HG02852 (cell line): ENCODE measurements around the gene CEACAM16.
A peak's percentile ranks its signal among the peaks of the same experiment; 100 is the strongest.

Experiments used
- ATAC-seq: cut with Tn5 transposase; IDR thresholded peaks from one replicate; pipeline ENCODE4 v1.9.1; 2021; ENCODE audit warnings: mild to moderate bottlenecking, moderate library complexity; ENCODE audit not compliant: unreplicated experiment

CEACAM16 gene

DNA sequence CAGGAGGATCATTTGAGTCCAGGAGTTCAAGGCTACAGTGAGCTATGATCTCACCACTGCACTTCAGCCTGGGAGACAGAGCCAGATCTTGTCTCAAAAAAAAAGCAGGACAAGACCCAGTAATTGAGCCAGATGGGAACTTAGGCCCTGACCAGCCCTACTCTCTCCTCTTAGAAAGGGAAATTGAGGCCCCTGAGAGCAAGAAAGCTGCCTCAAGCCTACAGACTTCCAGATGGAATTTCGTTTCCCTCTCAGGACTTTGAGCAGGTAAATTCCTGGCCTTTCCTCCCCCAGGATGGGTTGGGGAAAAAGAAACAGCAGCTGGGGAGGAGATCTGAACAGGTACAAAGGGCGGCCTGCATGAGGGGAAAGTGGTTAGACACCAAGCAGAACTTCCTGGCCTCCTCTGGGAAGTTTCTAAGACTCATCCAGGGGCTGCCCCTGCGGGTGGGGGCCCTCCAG is 46.0 kb downstream of the CEACAM16 start:
- ATAC-seq = no peak

DNA sequence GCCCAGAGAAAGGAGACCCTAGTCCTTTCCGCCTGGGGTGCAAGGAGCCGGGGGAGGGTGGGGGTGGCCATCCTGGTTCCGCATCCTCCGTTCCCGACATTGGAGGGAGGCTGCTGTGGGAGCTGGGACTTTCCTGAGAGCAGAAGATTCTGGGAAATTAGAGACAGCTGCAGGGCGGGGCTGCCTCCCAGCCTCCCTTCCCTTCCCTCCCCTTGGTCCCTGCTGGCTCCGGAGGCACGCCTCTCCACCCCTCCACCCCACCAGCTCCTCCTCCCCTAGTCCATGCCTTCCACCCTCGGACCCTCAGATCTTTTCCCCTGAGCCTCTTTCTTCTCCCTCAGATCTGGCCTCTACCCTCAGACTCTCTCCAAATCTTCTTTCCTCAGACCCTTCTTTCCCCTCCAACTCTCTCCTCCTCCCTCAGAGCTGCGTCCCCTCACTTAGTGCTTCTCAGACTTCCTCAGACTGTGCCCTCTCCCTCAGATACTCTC is 46.4 kb downstream of the CEACAM16 start:
- ATAC-seq = no peak

DNA sequence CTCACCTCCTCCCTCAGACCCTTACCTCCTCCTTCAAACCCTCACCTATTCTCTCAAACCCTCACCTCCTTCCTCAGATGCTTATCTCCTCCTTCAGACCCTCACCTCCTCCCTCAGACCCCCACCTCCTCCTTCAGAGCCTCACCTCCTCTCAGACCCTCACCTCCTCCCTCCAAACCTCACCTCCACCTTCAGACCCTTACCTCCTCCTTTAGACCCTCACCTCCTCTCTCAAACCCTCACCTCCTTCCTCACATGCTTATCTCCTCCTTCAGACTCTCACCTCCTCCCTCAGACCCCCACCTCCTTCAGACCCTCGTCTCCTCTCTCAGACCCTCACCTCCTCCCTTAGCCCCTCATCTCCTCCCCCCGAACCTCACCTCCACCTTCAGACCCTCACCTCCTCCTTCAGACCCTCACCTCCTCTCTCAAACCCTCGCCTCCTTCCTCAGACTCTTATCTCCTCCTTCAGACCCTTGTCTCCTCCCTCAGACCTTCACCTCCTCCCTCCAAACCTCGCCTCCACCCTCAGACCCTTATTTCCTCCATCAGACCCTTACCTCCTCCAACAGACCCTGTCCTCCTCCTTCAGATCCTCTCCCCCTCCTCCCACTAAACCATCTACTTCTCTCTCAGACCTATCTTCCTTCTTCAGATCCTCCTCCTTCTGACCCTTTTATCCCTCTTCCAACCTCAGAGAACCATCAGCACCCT is 47.1 kb downstream of the CEACAM16 start:
- no peak for ATAC-seq

DNA sequence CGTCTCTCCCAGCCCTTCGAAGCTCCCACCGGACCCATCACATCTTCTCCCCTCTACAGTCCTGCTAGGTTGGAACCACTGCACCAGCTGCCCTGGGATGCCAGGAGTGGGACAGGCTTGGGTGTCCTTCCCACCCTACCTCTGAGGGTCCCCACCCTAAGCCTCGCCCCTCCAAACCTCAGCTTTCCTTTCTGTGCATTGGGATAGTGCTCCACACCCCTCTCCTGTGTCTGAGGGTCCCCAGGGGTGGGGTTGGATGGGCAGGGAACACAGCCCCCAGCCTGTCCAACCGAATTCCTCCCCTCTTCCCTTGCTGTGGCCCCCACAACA is 47.6 kb downstream of the CEACAM16 start:
- ATAC-seq = no peak

DNA sequence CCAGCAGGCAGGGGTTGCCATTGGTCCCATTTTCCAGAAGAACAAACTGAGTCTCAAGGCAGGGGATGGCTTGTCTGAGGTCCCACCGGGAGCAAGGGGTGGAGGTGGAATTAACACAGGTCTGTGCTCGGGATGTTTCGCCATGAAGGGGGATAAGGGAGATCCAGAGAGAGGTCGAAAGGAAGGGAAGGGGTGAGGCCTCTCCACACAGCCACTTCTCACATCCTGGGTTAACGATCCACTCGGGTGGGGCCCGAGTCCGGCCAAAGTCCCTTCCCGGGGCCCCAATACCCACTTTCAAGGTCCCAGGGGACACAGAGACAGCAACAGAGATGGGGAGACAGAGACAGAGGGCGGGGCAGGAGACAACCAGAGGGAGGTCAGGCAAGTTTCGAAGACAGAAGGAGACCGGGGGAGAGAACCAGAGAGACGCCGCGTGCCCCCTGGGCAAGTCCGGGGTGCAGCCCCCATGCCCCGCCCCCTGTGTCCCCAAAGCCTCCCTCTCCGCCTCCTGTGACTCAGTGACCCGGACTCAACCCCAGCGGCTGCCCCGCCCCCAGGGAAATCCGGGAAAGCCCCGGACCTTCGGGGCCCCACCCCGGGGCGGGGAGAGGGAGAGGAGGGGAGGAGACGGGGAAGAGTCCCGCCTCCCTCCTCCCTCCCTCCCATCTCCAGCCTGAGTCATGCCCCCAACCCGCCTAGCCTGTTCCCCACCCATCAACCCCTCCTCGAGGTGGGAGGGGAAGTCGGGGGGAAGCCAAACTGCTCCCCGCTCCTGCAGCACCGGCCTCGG is 48.2 kb downstream of the CEACAM16 start:
- no peak for ATAC-seq

DNA sequence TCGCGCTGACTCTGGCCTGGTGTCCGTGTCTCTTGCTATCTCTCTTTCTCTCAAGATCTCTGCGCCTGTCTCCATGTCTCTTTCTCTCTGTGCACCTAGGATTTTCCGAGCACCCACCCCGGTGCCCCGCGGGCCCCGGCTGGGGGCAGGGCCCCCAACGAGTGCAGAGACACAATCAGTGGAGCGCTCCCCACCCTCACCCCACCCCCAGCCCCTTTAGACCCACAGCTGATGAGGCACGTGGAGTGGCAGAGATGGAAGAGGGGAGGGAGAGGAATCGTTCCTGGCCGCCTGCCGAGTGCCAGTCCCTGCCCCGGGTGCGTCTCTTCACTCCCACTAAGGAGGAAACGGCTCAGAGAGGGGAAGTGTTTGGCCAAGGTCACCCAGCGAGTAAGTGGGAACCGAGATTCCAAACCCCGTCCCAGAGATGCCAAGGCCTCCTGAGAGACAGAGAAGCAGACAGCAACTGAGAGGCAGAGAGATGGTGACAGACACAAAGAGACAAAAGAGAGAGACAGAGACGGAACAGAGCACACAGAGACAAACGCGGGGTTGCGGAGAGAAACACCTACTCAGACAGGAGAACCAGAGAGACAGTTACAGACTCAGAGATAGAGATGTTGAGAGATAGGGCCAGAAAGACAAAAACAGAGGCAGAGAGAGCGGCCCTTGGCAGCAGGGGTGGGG is 48.9 kb downstream of the CEACAM16 start:
- ATAC-seq = peak; percentile 29

DNA sequence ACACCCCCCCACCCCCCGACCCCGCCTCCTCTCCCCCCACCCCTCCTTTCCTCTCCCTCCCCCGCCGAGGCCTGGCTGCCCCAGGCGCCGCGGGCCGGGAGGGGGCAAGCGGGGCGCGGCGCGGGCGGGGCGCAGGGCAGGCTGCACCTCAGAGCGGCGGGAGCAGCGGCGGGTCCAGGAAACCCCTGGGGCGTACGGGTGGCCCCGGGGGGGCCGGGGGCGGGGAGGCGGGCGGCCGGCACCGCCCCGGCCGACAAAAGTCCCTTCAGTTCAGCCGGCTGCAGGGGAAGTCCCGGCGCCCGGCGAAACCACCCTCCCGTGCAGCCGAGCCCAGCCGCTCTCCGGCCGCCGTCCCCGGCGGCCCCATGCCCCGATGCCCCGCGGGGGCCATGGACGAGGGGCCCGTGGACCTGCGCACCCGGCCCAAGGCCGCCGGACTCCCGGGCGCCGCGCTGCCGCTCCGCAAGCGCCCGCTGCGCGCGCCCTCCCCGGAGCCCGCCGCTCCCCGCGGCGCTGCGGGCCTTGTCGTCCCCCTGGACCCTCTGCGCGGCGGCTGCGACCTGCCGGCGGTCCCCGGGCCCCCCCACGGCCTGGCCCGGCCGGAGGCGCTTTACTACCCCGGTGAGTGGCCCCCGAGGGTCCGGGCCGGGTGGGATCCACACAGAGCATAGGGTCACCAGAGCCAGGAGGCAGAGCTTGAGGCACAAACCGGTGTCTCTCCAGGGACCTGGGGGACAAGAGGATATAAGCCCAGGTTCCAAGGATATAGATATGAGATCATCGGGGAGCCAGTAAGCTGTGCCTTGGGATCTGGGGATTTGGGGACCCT is 49.7 kb downstream of the CEACAM16 start, which contains the start of gene BCL3:
Gene BCL3, plus strand, starts transcription at position 283 of the 829 bp plus-strand sequence. Its CDS starts 83 bp downstream, at position 366.
- ATAC-seq = peak; percentile 31

DNA sequence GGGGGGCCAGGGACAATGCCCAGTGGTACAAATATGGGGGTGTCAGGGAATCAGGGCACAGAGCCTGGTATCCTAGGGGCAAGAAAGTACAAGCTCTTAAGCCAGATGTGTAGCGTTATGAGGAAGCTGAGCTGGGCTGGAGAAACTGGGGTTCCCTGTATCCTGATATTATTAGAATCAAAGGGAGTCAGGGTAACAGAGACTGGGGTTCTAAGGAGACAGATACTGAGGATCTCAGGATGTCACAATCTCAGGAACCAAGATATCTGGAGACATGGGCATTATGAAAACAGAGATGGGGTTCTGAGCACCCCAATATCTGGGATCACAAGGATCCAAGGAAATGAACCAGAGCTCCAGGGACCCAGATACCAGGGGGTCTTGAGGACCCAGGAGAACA is 50.3 kb downstream of the CEACAM16 start:
- no peak for ATAC-seq

DNA sequence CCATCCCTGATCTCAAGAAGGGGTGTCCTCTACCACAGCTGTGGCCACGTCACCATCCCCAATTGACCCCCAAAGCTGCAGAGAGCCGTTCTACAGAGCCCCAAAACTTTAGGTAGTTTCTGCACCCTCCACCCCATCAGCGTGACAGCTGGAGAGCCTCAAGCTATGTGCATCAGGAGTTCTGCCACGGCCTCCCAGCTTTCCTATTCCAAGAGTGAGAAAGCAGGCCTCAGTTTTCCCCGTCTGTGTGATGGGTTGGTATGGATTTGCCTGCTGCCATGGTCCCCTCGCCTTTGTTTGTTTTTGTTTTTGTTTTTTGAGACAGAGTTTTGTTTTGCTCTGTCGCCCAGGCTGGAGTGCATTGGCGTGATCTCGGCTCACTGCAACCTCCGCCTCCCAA is 51.0 kb downstream of the CEACAM16 start:
- no peak for ATAC-seq

DNA sequence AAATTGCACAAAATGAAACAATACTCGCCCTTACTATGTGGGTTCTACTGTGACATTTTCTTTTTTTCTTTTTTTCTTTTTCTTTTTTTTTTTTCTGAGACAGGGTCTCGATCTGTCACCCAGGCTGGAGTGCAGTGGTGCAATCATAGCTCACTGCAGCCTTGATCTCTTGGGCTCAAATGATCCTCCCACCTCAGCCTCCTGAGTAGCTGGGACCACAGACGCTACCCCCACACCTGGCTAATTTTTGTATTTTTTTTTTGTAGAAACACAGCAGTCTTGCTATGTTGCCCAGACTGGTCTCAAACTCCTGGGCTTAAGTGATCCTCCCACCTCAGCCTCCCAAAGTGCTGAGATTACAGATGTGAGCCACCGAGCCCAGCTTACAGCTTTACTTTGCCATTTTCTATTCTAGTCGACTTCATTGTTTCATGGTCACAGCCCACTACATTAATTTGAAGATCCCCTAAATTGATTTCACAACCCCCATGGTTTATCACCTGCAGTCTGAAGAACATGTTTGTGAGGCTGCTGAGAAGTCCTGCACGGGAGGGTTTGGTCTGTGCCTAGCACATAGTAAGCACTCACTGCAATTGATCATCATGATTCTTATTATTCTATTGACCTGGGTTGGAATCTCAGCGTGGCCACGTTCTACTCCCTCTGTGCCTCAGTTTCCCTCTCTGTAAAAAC is 53.3 kb downstream of the CEACAM16 start:
- no peak for ATAC-seq

DNA sequence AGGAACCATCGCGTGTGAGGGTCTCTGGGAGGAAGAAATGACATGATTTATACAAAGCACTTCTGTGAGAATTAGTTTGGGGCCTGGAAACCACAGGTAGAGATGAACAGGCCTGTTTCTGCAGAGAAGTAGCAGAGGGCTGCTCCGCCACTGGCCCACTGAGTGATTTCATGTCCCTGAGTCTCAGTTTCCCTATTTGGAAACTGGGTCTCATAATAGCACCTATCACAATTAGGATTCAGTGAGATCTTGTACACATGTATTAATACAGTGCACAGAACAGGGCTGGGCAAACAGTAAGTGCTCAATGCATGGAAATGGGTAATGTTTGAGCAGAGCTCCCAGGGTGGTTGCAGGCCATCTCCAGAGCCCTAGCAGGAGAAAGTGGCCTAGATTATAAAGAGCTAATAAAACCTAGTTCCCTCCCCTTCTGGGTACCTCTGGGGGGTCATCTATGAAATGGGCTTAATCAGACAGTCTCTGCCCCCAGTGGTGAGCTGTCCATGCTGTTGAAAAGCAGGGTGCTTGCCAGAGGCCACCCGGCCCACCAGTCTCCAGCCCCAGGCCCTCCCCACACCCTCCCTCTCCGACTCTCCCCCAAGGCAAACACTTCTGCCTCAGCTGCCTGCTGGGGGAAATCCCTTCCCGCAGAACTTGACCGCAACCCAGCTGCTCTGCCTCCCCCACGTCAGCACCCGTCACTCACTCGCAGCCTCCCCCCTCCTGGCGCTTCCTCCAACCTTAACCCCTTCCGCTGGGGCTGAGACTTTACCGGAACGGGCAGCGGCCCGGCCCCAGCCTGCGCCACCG is 54.1 kb downstream of the CEACAM16 start:
- ATAC-seq = peak; percentile 70

DNA sequence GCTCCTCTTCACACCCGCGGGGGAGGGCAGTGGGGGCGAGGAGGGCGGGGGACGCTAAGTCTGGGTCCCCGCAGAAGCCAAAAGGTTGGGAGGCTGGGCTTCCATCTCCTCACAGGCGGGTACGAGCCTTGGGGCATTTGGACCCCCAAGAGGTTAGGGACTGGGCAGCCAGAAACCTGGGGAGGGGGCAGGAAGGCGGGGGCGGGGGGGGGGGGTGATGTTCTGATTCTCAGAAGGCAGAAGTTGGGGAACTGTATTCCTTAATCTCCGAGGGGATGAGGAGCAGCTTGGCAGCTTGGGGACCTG is 54.6 kb downstream of the CEACAM16 start:
- no peak for ATAC-seq

DNA sequence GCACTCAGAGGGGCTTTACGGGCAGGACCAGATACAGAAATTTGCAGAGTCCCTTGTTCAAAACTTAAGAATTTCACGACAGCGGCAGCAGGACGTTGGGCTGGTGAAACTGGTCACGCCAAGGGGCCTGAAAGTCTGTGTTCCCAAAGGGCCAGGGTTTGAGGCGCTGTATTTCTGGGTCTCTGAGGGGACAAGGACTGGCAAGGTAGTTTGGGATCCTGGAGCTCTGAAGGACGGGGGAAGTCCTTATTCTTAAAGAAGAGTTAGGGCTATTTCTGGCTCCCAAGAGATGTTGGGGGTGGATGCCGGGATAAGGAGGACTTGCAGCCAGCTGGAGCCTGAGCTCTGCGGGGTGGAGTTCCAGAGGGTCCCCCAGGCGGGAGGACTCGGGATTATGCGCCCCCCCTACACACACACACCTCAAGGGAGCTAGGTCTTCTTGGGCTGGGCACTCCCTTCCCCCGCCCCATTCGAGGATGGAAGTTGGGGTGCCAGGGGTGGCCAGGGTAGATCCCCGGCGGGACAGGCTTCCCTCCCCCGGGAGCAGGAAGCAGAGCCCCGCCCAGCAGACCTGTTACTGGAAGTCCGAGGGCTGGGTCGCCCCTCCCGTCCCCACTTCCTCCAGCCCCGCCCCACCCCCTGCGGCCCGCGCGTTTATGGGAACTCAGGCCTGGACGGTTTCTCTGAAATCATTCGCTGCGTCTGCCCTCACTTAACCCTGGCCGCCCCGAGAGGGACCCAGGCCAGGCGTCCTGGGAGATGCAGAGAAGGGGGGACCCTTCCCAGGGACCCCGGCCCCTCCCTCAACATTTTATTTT is 55.2 kb downstream of the CEACAM16 start:
- ATAC-seq = peak; percentile 35

DNA sequence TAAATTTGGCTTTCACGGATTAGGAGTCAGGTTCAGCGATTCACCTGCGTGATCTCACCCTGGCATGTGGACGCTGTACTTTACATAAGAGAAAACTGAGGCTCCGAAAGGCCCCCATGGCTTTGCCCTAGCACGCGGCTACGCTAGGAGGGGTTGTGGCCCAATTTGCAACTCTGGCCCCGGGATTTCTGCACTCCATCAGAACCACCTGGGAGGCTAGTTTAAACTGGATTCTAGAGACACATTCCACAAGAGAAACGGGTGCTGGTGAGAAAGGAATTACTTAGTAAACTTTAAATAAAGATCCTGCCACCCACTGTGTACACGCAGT is 55.8 kb downstream of the CEACAM16 start:
- no peak for ATAC-seq

DNA sequence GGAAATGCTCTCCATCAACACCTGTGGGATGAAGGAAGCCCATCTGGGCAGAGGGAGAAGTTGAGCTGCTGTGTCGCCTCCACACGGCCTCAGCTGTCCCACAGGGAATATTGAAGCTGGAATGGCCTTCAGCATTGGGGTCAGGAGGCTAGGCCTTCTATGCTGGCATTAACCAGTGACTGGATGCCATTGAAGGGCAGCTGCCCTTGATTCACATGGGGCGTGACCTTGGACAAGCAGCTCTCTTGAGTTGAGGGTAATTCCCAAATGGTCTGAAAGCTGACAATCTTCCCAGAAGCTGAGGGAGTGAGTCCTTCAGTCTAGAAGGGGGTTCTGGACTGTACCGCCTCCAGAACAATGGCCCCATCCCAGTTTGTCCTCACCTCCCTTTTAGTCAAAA is 56.3 kb downstream of the CEACAM16 start:
- no peak for ATAC-seq

DNA sequence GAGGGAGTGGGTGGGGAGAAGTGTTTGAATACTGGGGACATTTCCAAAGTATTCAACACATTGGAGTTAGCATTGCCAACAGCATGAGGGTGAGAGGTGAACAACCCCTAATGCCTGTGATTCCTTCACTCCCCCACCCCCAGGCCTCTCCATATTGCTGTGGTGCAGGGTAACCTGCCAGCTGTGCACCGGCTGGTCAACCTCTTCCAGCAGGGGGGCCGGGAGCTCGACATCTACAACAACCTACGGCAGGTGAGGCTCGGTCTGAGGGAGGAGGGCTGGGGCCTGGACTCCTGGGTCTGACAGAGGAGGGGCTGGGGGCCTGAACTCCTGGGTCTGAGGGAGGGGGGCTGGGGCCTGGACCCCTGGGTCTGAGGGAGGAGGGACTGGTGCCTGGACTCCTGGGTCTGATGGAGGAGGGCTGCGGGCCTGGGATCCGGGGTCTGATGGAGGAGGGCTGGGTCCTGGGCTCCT is 57.2 kb downstream of the CEACAM16 start:
- no peak for ATAC-seq

DNA sequence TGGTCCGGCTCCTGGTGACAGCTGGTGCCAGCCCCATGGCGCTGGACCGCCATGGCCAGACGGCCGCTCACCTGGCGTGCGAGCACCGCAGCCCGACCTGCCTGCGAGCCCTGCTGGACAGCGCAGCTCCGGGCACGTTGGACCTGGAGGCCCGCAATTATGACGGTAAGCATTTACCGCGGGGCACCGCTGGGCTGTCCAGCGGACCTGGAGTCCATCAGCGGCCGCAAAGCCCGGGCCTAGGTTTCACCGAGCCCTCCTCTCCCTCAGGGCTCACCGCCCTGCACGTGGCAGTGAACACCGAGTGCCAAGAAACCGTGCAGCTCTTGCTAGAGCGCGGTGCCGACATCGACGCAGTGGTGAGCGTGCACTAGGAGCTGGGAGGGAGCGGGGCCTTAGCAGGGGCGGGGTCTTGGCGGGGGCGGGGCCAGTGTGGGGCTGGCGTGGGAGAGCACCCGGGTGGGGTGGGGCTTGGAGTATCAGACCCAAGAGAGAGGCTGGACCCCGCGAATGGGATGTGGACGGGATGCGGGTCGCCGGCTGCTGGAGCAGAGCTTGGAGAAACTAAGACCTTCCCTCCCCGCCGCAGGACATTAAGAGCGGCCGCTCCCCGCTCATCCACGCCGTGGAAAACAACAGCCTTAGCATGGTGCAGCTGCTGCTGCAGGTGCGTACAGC is 58.2 kb downstream of the CEACAM16 start:
- no peak for ATAC-seq
